Epithelial cell of prostate (primary cell): Measurements from ENCODE around the gene DOCK2.
A peak's percentile ranks its signal among the peaks of the same experiment; 100 is the strongest.

Experiments used
- DNase-seq: peaks from one replicate; pipeline ENCODE4 v3.0.0-alpha.2; 2011; ENCODE audit warnings: low read depth, low spot score
- H3K27ac ChIP-seq: fragments of 450-650 bp; 2 replicates; pipeline ENCODE4 v1.5.1; 2017; ENCODE audit warnings: mild to moderate bottlenecking

DOCK2 gene

GRCh38 chr5:169670769-169671525 is 33.9 kb downstream of the DOCK2 start:
- no peak overlapping the region for H3K27ac ChIP-seq
- no peak for DNase-seq

- DNase-seq = no peak
- H3K27ac ChIP-seq = no peak overlapping the region
Measured at GRCh38 chr5:169682026-169682425, 45.0 kb downstream of the DOCK2 start.

DNA sequence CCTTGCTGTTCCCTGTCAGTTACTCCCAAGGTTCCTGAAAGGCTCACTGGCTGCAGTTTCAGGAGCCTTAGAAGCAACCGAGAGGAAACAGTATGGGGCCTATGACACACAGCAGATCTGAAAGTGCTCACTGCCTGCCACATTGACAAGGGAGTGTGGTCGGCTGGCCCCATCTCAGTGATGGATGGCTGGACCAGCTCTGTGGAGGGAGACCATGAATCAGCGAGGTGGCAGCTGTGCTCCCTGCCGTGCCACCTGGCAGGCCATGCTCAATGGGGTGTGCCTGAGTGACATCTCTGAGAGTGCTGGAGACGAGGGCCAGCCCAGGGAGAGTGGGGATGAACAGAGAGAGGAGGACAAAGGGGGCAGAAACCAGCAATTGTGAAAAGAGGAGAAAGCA is 49.1 kb downstream of the DOCK2 start:
- no peak for DNase-seq
- H3K27ac ChIP-seq = no peak overlapping the region

- H3K27ac ChIP-seq = no peak overlapping the region
Measured at GRCh38 chr5:169688106-169688505, 51.0 kb downstream of the DOCK2 start.

GRCh38 chr5:169691471-169691870 is 54.4 kb downstream of the DOCK2 start:
- no peak for DNase-seq
- no peak overlapping the region for H3K27ac ChIP-seq

More at GRCh38 chr5:169688106-169688505, 51.0 kb downstream of the DOCK2 start:
- no peak for DNase-seq

- H3K27ac ChIP-seq = no peak overlapping the region
- DNase-seq = no peak
Measured at GRCh38 chr5:169694091-169694625, 57.1 kb downstream of the DOCK2 start.

- H3K27ac ChIP-seq = peak overlapping the region; percentile 58
- DNase-seq = no peak
Measured at GRCh38 chr5:169695025-169695625, 58.0 kb downstream of the DOCK2 start.

- peak overlapping the region; percentile 58 for H3K27ac ChIP-seq
- peak; percentile 64 for DNase-seq
Measured at GRCh38 chr5:169695919-169696490, 58.9 kb downstream of the DOCK2 start.

GRCh38 chr5:169696621-169697510 is 59.8 kb downstream of the DOCK2 start:
- no peak for DNase-seq
- H3K27ac ChIP-seq = peak overlapping the region; percentile 58

DNA sequence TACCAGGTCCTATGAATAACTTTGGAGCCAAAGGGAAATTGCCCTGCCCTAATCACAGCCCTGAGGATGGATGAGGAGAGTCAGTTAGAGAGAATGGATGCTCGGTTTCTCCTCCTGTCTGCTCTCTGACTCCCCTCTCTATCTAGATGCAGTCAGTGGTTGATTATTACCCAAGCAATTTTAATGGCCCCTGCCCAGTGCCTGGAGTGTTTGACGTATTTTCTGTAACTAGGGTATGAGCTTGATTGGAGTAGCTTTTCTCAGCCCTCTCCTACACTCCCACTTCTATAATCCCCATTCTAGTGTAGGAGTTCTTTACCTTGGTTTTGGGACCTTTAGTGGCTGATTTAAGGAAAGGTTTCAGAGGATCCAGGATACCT is 60.4 kb downstream of the DOCK2 start:
- no peak overlapping the region for H3K27ac ChIP-seq
- DNase-seq = no peak

DNA sequence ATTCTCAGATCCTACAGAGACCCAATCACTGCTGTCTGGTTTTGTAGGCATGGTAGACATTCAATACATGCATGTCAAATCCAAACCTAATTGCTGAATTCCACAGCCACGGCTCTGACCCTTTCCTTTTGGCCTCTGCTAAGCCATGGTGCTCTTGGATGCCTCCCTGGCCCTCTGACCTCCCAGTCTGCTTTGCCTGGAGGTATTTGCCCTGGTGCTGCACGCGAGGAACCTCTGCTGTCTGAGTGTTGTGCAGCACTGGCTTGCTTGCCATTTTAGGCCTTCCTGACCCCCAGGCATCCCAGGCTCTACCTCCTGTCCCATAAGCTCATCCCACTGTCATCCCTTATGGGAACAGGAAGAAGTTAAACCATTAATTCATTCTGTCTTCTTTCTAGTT is 60.9 kb downstream of the DOCK2 start:
- DNase-seq = no peak
- no peak overlapping the region for H3K27ac ChIP-seq

DNA sequence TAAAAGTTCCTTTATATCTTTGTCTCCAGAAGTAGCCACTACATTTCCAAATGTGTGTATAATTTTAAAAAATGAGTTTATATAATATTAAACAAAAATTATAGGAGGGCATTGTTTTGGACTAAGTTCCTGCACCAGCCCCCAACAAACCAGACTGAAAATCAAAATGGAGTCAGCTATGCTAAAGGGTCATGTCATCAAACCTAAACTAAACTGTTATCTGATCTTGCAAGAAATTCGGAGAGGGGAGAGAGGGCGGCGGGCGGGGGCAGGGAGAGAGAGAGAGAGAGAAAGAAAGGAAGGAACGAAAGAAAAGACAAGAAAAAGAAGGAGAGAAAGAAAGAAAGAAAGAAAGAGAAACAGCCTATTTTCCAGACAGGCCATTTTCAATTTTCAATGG is 63.5 kb downstream of the DOCK2 start:
- no peak overlapping the region for H3K27ac ChIP-seq
- DNase-seq = no peak

GRCh38 chr5:169701910-169702451 is 64.9 kb downstream of the DOCK2 start:
- no peak for DNase-seq
- no peak overlapping the region for H3K27ac ChIP-seq

DNA sequence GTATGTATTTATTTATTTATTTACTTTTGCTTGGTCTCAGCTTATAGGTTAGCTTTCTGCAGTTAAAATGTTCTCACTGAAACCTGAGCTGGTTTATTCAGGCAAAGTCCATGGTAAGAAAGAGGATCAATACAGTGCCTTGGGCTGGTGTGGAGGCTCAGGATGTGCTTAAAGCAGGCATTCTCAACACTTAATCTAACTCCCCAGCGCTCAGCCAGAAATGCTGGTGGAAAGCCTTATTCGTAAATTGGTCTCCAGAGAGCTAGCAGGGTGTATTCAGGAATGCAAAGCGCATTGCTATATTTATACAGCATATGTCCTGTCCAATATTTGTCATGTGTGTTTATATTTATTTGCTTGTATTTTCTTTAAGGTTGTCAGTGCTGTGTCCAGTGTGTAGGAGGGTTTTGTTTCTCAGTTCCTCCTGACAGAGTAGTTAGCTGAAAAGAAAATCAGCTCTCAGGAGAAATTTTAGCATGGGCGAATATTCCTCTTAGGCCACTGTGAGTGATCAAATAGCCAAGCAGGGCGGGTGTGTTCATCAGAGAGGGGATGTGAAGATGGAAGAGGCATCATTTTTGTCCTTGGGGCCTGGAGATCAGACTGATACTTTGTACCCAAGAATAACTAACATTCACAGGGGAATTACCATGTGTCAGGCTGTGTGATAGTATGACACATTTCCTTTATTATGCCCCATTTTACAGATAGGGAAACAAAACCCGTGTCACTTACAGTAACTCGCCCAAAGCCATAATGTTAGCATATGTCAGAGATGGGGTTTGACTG is 65.8 kb downstream of the DOCK2 start:
- no peak overlapping the region for H3K27ac ChIP-seq

GRCh38 chr5:169703813-169704212 is 66.7 kb downstream of the DOCK2 start:
- H3K27ac ChIP-seq = no peak overlapping the region
- no peak for DNase-seq

More for the DNA sequence above, 65.8 kb downstream of the DOCK2 start:
- DNase-seq = no peak

DNA sequence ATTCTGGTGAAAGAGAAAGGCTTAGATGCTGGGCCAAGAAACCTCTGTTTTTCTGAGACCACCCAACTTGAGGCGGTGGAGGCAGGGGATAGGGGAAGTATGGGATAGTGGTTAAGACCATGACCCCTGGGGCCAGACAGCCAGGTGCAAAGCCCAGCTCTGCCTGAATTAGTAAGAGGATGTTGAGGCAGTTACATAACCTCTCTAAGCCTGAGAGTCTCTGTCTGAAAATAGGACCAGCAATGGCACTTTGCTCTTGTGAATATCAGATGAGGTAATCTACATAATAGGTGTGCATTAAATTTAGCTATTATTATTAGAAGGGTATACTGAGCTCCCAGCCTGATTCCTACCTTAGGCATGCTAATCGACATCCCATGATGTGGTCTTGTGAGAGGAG is 68.2 kb downstream of the DOCK2 start:
- no peak for DNase-seq
- no peak overlapping the region for H3K27ac ChIP-seq

DNA sequence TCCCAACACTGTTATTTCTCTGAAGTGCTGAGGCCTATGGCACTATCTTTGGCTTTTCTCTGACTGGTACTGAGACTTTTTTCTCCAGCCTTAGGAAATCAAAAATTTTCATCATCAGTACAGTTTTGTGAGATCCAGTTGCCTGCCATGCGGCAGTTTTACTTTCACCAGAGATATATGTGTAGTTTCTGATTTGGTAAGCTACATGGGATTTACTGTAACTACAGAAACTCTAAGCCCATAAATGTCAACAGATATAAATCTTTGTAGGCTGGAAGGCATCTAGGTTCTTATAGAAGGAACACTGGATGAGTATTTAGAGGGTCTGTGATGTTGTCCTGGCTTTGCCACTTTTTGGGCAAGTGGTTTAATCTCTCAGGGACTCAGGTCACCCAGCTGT is 69.0 kb downstream of the DOCK2 start:
- H3K27ac ChIP-seq = no peak overlapping the region
- no peak for DNase-seq

DNA sequence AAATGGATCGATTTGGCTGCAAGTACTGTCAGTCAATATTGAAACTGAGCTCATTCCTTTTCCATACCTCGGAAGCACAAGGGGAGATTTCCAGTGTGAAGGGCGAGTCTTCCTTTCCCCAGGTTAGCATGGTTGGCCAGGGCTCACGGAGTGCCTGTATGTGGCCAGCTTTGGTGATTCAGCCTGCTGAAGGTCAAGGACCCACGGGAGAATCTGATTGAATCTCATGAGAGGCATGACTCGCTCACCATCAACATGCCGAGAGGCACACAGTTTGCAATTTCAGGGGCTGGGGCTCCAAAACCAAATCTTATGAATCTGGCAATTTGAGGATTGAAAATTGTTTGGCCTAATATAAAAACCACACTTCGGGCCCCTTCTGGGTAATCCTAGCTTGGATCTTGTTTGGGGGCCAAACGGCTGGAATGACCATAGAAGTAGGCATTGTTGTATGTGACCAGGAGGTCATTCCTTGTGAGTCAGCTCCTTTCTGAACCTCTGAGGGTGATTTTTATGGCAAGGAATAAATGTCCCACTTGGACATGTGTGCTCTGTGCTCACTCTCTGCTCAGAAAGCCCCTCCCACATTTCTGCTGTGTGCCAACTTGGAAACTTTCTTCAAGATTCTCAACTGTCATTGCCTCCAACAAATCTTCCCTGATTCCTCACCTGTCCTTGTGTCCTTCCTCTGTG is 69.8 kb downstream of the DOCK2 start:
- no peak for DNase-seq
- no peak overlapping the region for H3K27ac ChIP-seq

GRCh38 chr5:169707686-169708085 is 70.6 kb downstream of the DOCK2 start:
- no peak for DNase-seq
- no peak overlapping the region for H3K27ac ChIP-seq
